Gastroesophageal sphincter (tissue), 4 donors: ENCODE measurements around the gene LRRC3. TPM values are rescaled to one million over a fixed set of nuclear protein-coding genes. Genes with fewer than 3 reads are reported as not detected.

Experiments
- ATAC-seq: fragments of 150-250 bp; one replicate; pipeline ENCODE4 v1.9.1; 2016; ENCODE audit warnings: mild to moderate bottlenecking, moderate library complexity
- H3K27ac ChIP-seq, 4 donors: fragments of 200-600 bp; sonication (generic) in 3 of 4; 1 replicate in 3 of 4; 2 replicates in 1 of 4; pipeline ENCODE4 v1.5.1; 2016 to 2019
- H3K27me3 ChIP-seq: fragments of 200-600 bp; sonication (generic); one replicate; pipeline ENCODE4 v1.5.1; 2019
- H3K36me3 ChIP-seq, 2 donors: fragments of 200-600 bp; sonication (generic); one replicate each; pipeline ENCODE4 v1.5.1; 2019; ENCODE audit warnings: control low read depth in 1 of 2
- H3K4me1 ChIP-seq, 3 donors: fragments of 200-600 bp; sonication (generic); 1 replicate in 2 of 3; 2 replicates in 1 of 3; pipeline ENCODE4 v1.5.1; 2016 to 2019; ENCODE audit warnings: control low read depth in 2 of 3
- H3K4me3 ChIP-seq, 2 donors: fragments of 200-600 bp; sonication (generic); one replicate each; pipeline ENCODE4 v1.5.1; 2019; ENCODE audit warnings: mild to moderate bottlenecking in 1 of 2, moderate library complexity in 1 of 2
- H3K9me3 ChIP-seq, 3 donors: fragments of 200-600 bp; sonication (generic); one replicate each; pipeline ENCODE4 v1.5.1; 2017 to 2019; ENCODE audit warnings: control low read depth in 2 of 3
- EP300 ChIP-seq: sonication (generic); formaldehyde crosslinking; IDR thresholded peaks from one replicate; pipeline ENCODE4 v1.6.1; 2017; ENCODE audit warnings: antibody characterized with exemption, mild to moderate bottlenecking
- POLR2A ChIP-seq, 2 donors: fragments of 450-650 bp; IDR thresholded peaks; one replicate each; pipeline ENCODE4 v1.6.1; 2017; ENCODE audit warnings: antibody characterized with exemption in 2 of 2, mild to moderate bottlenecking in 2 of 2, moderate library complexity in 1 of 2
- POLR2AphosphoS5 ChIP-seq: sonication (generic); formaldehyde crosslinking; IDR thresholded peaks from one replicate; pipeline ENCODE4 v1.6.1; 2017; ENCODE audit warnings: antibody characterized with exemption
- WGBS, 2 donors: methylation state at CpG; one replicate each; pipeline ENCODE4 v1.1.5; 2018; ENCODE audit warnings: low coverage in 1 of 2; 5-methylcytosine and 5-hydroxymethylcytosine counted together
- total RNA-seq, 4 donors: library from RNA; depleted of rRNA; stranded (reverse); fragments of >200 nt; gene quantifications; one replicate each; pipeline ENCODE4 v1.1.0, GENCODE V29; 2016
- TF ChIP-seq, protein P1 (sequence below), 4 experiments: fragments of 200-600 bp in 2 of 4; fragments of 450-650 bp in 2 of 4; sonication (generic) in 1 of 4; IDR thresholded peaks; one replicate each; pipeline ENCODE4 v1.5.1; 2017 to 2019; ENCODE audit warnings: antibody characterized with exemption in 4 of 4, mild to moderate bottlenecking in 2 of 4, moderate library complexity in 2 of 4

Gene LRRC3
- total RNA-seq, 4 donors from 2014 or later: 2.7 to 8.3 (median 6.7) TPM

DNA sequence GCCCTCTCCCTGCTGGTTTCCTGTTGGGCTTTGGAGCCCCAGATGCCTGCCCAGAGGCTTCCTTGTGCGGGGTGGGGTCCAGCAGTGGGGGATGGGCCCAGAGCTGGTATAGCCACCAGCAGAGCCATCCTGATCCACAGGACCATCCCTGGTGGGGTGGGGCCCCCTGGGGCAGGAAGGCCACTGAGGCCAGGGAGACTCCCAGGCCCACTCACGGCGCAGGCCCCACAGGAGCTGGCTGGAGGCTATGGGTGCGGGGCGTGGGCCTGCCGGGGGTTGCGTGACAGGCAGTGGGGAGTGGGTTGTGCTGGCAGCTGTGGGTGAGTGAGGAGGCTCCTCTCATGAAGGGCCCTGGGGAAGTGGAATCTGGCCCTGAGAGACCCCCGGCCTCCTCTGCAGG is 5.7 kb downstream of the LRRC3 start:
- no peak overlapping the region for H3K4me3 ChIP-seq
- H3K27ac ChIP-seq: no peak overlapping the region
- no peak for ATAC-seq
- TF ChIP-seq EP300 (no peak), POLR2A (IDR thresholded peaks at IDR 0.05) (no peak), POLR2AphosphoS5 (no peak)
- TF ChIP-seq, protein P1, sequence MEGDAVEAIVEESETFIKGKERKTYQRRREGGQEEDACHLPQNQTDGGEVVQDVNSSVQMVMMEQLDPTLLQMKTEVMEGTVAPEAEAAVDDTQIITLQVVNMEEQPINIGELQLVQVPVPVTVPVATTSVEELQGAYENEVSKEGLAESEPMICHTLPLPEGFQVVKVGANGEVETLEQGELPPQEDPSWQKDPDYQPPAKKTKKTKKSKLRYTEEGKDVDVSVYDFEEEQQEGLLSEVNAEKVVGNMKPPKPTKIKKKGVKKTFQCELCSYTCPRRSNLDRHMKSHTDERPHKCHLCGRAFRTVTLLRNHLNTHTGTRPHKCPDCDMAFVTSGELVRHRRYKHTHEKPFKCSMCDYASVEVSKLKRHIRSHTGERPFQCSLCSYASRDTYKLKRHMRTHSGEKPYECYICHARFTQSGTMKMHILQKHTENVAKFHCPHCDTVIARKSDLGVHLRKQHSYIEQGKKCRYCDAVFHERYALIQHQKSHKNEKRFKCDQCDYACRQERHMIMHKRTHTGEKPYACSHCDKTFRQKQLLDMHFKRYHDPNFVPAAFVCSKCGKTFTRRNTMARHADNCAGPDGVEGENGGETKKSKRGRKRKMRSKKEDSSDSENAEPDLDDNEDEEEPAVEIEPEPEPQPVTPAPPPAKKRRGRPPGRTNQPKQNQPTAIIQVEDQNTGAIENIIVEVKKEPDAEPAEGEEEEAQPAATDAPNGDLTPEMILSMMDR (IDR thresholded peaks at IDR 0.05): no peak
- H3K27me3 ChIP-seq: no peaks in the 10 kb centered on the region
- peaks cover 0 to 22% (median 4%) of the 10 kb centered on the region in 3 donors for H3K4me1 ChIP-seq
- WGBS, 2 donors: 100% methylated on average over 1 of the region's 8 CpGs; no CpG with 5 or more reads in 1 of the 2 donors
- peaks cover 0 to 29% of the 10 kb centered on the region in 2 donors for H3K36me3 ChIP-seq
- no peaks in the 10 kb centered on the region for H3K9me3 ChIP-seq

DNA sequence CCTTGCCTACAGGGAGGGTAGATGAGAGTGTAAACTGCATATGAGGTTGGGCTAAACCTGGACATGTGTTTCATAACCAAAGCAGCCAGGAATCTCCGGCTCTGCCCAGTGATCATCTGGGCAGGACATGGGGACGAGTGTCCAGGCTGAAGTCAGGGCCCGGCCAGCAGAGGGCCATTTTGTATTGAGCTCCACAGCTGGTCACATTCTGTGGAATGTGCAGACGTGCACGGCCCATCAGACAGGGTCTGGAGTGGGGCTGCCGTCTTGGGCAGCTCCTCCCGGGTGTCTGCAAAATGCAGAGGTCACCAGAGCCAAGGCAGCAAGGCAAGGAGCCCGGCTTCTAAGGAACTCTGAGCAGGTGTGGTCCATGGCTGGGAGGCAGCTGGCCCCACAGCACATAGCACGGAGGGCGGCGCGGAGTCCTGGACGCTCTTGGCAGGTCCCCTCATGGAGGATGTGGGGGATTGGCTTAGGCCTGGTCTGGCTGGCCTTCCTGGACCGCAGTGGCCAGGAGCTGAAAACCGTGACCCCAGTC is 6.2 kb downstream of the LRRC3 start:
- peaks cover 0 to 16% (median 0%) of the 10 kb centered on the region in 3 donors for H3K4me1 ChIP-seq
- no peaks in the 10 kb centered on the region for H3K27me3 ChIP-seq
- ATAC-seq: peak; percentile 38
- no peaks in the 10 kb centered on the region for H3K9me3 ChIP-seq
- WGBS, 2 donors: 57% methylated on average over 2 of the region's 15 CpGs; no CpG with 5 or more reads in 1 of the 2 donors
- TF ChIP-seq EP300: no peak
- TF ChIP-seq, protein P1 (IDR thresholded peaks at IDR 0.05): no peak
- TF ChIP-seq POLR2A (IDR thresholded peaks at IDR 0.05): no peak
- no peak for TF ChIP-seq POLR2AphosphoS5
- no peak overlapping the region for H3K27ac ChIP-seq
- peaks cover 0 to 29% of the 10 kb centered on the region in 2 donors for H3K36me3 ChIP-seq
- no peak overlapping the region for H3K4me3 ChIP-seq

DNA sequence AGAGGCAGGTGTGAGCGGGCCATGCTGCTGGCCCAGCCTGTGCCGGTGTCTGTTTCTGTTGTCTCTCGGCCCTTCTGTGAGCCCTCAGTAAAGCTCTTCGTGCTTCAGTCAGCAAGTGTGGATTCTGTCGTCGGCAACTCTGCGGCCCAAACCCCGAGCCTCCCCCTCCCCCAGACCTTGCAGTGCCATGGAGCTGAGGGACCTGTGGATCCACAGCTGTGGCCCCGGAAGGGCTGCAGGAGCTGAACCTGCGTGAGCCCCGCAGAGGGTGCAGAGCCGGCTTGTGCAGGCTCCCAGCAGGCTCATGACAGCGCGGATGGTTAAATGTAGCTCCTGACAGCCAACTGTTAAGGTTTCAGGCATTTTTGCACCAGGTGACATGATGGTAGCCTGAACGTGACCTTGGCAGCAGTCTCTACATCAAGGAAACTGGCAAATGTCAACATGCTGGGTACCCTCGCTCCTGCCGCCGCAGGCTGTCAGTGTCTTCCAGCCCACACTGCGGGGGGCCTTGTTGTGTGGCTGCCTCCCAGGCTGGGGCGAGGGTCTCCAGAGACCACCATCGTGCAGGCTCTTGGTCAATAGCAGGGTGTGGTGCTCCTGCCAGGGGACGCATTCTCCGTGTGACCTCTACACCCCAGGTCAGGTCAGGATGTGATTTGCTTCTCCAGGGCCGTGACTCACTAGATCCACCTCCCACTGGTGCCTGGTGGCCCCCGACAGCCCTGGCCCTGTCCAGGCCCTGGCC is 7.0 kb downstream of the LRRC3 start:
- WGBS, 2 donors: 90% methylated on average over 3 of the region's 25 CpGs; no CpG with 5 or more reads in 1 of the 2 donors
- Histone ChIP-seq H3K27me3 (no peaks in the 10 kb centered on the region), H3K27ac (no peak overlapping the region), H3K4me3 (no peak overlapping the region), H3K4me1 (peaks cover 0 to 13% (median 0%) of the 10 kb centered on the region in 3 donors), H3K9me3 (no peaks in the 10 kb centered on the region), H3K36me3 (peaks cover 0 to 23% of the 10 kb centered on the region in 2 donors)
- TF ChIP-seq EP300: no peak
- TF ChIP-seq, protein P1 (IDR thresholded peaks at IDR 0.05): no peak
- no peak for TF ChIP-seq POLR2AphosphoS5
- no peak for TF ChIP-seq POLR2A (IDR thresholded peaks at IDR 0.05)
- no peak for ATAC-seq

DNA sequence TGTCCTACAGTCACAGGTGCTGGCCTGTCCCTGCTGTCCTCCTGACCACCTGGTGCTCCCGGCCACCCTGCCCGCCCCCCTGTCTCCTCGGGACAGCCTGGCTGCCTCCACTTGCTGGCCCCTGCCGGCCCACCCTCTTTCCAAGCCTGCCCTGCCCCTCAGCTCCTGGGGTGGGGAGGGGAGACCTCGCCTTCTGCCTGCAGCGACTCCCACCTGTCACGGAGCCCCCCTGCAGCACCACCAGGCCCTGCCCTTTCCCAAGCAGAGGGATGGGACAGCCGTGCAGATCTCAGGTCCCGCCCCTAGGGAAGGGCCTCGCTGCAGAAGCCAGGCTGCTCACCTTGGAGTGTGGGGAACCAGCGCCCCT is 7.5 kb downstream of the LRRC3 start:
- no peak for ATAC-seq
- no peak overlapping the region for H3K4me3 ChIP-seq
- 93% methylated on average over 3 of the region's 11 CpGs; no CpG with 5 or more reads in 1 of the 2 donors for WGBS, 2 donors
- H3K4me1 ChIP-seq: peaks cover 0 to 8% (median 0%) of the 10 kb centered on the region in 3 donors
- no peak overlapping the region for H3K27ac ChIP-seq
- no peaks in the 10 kb centered on the region for H3K9me3 ChIP-seq
- peaks cover 0 to 17% of the 10 kb centered on the region in 2 donors for H3K36me3 ChIP-seq
- H3K27me3 ChIP-seq: no peaks in the 10 kb centered on the region
- TF ChIP-seq, protein P1 (IDR thresholded peaks at IDR 0.05): no peak
- TF ChIP-seq POLR2A (IDR thresholded peaks at IDR 0.05): no peak
- TF ChIP-seq EP300: no peak
- TF ChIP-seq POLR2AphosphoS5: no peak

DNA sequence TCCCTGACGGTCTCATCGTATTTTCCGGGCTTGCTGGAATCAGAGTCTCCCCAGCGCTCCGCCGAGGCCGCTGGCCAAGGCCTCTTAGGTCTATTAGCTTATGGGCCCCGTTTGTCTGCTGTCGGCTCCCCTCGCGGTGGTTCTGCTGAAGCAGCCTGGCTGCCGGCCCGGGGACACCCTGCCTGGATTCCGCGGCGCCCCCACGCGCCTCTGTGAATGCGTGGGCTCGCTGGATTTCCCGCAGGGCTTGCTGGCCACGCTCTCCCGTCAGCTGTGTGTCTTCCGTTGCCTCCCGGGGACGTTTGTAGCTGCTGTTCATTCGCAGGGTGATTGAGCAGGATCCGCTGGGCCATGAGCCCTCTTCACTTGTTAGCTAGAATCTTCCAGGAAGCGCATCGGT is 8.4 kb downstream of the LRRC3 start:
- Histone ChIP-seq H3K4me3 (no peak overlapping the region), H3K9me3 (no peaks in the 10 kb centered on the region), H3K4me1 (peaks cover 0 to 8% (median 0%) of the 10 kb centered on the region in 3 donors), H3K36me3 (peaks cover 0 to 14% of the 10 kb centered on the region in 2 donors), H3K27me3 (no peaks in the 10 kb centered on the region), H3K27ac (no peak overlapping the region)
- no peak for TF ChIP-seq EP300
- TF ChIP-seq, protein P1 (IDR thresholded peaks at IDR 0.05): no peak
- no peak for TF ChIP-seq POLR2AphosphoS5
- no peak for TF ChIP-seq POLR2A (IDR thresholded peaks at IDR 0.05)
- WGBS, 2 donors: 34% methylated on average over 18 of the region's 30 CpGs; no CpG with 5 or more reads in 1 of the 2 donors
- no peak for ATAC-seq
